DMS114 treated with DMSO at 0.1 percent for 48 hours (cell line): ENCODE measurements around the gene WBP1.
"Not testable (repeated sequence)": the region's sequence is repeated elsewhere in the genome, so short reads cannot be mapped to it uniquely, and the experiment has no call there.

ENCODE experiments used
- DNase-seq: peaks from one replicate; lab custom pipeline; 2025; ENCODE audit not compliant: unreplicated experiment; lab: John Stamatoyannopoulos, UW

The WBP1 gene

DNA sequence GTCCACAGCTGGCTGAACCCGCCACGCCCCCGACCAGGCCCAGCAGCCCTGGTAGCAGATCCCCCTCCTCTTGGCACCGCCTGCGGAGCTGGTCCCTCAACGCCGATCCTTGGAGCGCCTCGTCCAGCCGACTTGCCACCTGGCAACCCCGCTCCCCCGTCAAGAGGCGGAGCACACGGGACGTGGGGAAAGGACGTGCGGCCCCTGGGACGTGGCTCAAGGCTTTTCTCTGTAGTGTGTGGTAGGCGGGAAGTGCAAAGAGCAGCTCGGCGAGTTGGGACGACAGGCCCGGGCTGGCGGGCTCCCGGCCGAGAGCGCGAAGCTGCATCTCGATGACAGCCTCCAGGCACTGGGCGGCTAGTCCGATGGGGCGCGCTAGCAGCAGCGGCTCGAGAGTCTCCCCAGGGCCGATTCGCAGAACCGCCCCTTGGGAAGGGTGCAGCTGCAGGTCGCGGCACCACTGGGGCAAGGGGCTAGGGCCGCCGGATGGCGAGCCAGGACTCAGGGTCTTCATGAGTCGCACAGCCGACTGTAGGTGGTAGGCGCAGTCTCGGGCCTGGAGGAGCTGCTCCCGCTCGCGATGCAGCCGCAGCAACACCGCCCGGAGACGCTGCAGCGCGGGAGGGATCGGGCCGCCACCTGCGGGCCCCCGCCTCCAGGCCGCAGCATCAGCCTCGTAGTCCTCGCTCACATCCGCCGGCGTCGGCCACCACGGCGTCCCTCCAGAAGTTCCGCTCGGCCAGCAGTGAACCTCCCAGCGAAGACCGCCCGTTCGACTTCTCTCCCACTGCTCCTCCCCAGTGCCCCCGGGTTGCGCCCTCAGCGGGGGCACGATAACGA is 23.9 kb downstream of the WBP1 start:
- DNase-seq = no peak

DNA sequence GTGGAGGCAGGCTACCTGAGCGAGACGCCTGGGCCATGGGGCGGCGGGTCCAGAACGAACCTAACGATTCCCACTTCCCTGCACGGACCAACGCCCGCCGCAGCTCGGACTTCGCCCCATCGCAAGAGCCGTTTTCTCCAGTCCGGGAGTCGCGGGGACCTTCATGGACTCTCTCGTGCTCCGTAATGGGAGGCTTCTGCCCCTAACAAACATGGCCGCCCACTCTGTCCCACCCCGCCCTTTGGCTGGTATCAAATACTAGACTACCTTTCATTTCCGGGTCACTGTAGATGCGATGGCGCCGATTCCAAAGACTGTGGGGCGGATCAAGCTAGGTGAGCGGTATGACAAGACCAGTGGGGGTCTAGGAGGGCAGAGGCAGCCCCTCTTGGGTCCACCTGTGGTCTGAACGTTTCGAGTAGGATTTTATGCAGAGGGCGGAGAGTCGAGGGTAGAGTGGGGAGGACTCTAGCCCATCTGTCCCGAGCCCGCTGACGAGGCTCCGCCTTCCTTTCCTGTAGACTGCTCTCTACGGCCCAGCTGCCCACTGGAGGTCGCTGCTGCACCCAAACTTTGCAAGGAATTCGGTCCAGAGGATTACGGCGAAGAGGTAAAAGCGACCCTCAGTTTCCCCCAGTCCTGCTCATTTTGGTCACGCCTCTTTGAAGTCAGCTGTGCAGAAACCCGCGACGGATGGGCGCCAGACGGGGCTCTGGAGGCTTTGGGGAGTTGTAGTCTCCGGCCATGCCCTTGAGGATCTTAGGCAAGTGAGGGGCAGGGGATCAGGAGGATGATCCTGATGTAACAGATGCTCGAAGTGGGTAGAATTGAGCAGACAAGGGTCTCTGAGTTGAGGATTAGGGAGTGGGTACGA is 24.8 kb downstream of the WBP1 start, which contains the start of the genes CCDC142 and TTC31:
Gene CCDC142 (minus strand): TSS at position 198 of the 874 bp plus-strand sequence. CDS start 161 bp downstream, at position 37.
Gene TTC31 (plus strand): TSS at position 281 of the 874 bp plus-strand sequence. CDS start 15 bp downstream, at position 296.
- DNase-seq = peak; percentile 98

DNA sequence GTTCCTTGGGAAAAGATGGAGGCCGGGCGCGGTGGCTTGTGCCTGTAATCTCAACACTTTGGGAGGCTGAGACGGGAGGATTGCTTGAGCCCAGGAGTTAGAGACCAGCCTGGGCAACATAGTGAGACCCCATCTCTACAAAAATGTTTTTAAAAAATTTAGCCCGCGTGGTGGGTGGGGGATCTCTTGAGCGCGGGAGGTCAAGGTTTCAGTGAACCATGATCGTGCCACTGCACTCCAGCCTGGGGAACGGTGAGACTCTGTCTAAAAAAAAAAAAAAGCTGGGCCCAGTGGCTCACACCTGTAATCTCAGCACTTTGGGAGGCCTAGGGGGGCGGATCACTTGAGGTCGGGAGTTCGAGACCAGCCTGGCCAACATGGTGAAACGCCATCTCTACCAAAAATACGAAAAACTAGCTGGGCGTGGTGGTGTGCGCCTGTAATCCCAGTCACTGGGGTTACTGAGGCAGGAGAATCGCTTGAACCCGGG is 25.5 kb downstream of the WBP1 start:
- not testable (repeated sequence) for DNase-seq

DNA sequence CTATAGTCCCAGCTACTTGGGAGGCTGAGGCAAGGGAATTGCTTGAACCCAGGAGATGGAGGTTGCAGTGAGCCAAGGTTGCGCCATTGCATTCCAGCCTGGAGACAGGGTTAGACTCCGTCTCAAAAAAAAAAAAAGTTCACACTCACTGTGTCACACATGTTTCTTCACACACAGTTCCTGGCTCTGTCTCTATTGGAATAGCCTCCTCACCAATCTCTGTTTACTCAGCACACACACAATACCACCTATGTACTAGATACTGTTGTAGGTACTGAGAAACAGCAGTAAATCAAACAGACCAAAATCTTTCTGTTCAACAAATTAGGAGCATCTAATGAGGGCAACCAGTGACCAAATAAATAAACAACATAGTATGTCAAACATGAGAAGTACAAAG is 27.9 kb downstream of the WBP1 start:
- no peak for DNase-seq

DNA sequence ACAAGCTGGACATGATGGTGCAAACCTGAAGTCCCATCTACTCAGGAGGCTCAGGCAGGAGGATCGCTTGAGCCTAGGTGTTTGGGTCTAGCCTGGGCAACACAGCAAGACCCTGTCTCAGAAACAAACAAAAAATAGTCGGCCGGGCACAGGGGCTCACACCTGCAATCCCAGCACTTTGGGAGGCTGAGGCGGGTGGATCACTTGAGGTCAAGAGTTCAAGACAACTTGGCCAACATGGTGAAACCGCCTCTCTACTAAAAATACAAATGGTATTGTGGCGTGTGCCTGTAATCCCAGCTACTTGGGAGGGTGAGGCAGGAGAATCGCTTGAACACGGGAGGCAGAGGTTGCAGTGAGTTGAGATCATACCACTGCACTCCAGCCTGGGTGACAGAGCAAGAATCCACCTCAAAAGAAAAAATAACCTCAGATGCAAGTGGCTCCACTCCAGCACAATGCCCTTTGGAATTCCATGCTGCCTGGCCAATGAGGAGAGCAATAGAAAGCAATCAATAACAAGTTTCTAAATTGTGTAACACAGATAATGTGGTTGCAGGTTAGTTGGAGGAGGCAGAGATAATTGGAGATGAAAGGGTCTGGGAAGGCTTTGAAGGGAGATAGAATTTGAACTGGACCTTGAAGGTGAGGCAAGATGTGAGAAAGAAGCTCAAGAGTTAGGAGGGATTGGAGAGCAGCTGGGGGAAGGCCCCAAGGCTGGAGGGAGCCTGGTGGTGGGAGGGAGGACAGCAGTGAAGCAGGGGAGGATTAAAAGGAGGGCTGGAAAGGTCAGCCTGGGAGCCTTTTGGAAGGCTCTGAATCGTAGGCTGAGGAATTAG is 30.6 kb downstream of the WBP1 start:
- no peak for DNase-seq

DNA sequence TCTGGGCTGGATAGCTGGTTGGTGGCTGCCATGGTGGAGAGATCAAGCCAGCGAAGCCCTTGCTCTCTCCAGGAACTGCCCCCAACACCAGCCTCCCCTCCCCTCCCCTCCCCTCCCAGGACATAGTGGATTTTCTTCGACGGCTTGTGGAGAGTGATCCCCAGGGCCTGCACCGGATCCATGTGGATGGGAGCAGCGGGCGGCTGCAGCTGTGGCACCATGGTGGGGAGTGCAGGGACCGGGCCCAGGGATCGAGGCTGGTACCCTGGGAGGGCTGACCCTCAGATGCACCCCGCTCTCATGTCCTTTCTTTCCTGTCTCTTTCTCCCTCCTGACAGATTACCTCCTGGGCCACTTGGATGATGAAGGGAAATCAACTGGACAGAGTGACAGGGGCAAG is 31.7 kb downstream of the WBP1 start:
- DNase-seq = no peak

DNA sequence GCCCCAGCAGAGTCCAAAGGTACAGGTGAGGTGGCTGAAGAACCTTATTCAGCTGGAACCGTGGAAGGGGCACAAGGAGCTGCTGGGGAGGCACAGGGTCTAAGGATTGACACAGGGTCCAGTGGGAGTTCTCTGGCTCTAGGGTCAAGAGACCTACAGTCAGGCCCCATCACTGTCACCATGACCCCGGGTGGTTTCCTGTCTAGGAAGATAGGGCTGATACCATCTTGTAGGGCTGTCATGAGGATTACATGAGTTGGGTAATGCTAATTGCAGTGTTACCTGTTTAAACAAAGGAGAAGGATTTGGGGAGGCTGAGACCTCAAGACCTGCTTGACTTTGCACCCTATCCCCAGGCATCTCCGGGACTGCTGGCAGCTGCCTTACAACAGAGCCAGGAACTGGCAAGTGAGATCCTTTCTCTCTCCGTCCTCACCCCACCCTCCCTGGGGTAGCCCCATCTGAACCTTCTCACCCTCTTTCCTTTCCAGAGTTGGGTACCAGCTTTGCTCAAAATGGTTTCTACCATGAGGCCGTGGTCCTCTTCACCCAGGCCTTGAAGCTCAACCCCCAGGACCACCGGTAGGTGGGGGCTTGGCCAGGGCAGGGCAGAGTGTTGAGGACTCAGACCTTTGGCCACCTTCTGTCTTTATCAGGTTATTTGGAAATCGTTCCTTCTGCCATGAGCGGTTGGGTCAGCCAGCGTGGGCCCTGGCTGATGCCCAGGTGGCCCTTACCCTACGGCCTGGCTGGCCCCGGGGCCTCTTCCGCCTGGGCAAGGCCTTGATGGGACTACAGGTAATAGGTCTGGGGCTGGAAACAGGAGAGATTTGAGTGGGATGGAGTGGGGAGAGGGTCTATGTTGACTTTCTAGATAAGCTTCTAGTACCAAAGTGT is 33.7 kb downstream of the WBP1 start:
- DNase-seq = no peak

DNA sequence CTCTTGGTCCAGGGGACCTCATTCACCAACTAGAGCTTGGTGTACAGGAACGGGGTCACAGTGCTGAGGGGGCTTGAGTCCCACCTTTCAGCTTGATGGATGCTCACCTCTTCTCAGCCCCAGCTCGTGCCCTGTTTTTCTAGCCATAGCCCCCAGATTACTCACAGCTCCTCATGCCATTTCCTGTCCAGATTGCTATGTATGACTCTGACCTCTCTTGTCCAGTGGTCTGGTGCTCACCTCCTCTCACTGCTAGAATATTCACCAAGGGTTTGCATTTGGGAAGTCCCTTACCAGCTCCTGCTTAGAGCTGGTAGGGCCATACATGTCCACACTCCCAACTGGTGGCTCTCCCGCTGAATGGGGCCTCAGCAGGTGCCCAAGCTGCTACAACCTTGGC is 35.3 kb downstream of the WBP1 start:
- DNase-seq = no peak

DNA sequence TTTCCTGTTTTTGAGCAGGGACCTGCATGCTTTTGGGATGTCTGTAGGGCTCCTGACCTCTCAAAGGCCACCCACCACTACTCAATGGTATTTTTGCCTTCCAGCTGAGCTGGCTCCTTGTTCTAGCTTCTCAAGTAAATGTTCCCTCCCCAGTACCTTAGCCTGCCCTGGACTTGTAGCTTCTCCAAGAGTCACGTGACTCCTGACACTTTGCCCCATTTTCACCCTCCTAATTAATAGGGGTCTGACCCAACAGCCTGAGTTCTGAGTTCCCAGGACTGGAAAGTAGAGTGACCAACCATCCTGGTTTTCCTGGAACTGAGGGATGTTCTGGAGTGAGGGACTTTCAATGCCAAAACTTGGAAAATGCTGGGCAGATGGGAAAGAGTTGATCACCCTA is 37.2 kb downstream of the WBP1 start:
- DNase-seq = no peak

DNA sequence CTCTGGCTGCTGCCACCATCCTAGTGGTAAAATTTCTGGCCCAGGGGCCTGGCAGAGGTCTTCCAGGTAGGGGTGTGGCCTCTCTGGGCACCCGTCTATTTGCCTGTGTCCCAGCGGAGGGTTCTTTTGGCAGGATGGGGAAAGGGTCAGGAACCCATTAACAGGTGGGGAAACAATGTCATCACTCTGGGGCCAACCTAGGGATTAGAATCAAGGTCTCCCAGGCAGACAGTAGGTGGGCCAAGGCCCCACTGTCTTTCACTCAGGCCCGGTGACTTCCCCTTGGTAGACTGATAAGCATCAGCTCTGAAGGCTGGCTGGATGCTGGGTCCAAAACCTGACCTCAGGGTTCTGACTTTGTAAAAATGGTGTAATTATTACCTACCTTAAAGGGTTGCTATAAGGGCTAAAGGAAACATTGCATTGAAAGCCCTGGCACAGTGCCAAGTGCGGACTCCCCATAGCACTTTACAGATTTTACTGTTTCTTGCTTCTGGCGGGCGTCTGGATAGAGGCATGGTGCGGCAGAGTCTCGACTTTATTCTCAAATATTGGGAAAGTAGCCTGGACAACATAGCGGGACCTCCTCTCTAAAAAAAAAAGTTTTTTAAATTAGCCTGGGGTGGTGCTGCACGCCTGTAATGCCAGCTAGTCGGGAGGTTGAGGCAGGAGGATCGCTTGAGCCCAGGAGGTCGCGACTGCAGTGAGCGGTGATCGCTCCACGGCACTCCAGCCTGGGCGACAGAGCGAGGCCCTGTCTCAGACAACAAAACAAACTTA is 38.9 kb downstream of the WBP1 start:
- no peak for DNase-seq

DNA sequence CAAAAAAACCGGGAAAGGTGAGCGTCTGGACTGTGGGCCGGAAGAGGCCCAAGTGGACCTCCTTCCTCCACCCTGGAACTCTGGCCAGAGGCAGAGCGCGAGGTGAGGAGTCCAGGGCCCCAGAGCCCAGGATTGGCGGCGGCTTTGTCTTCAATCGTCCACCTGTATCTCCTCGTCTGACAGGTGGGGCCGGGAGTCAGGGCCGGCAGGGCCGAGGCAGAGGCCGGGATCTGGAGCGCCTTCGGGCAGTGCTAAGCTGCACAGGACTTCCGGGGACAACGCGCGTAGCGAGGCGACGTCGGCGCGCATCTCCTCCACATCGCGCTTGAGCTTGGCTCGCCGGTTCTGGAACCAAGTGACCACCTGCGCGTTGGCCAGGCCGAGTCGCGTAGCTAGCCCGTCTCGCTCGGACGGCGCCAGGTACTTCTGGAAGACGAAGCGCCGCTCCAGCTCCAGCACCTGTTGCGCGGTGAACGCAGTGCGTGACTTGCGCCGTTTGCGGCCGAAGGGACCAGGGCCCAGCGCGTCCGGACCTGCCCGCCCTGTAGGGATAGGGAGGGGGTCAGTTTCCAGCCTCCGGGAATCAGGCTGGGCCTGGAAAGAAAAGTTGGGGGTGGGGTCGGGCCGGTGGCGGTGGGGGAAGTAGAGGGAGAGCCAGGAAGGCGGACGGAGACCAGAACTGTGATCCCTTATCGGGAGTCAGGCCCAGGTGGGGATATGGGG is 39.7 kb downstream of the WBP1 start:
- DNase-seq = no peak

DNA sequence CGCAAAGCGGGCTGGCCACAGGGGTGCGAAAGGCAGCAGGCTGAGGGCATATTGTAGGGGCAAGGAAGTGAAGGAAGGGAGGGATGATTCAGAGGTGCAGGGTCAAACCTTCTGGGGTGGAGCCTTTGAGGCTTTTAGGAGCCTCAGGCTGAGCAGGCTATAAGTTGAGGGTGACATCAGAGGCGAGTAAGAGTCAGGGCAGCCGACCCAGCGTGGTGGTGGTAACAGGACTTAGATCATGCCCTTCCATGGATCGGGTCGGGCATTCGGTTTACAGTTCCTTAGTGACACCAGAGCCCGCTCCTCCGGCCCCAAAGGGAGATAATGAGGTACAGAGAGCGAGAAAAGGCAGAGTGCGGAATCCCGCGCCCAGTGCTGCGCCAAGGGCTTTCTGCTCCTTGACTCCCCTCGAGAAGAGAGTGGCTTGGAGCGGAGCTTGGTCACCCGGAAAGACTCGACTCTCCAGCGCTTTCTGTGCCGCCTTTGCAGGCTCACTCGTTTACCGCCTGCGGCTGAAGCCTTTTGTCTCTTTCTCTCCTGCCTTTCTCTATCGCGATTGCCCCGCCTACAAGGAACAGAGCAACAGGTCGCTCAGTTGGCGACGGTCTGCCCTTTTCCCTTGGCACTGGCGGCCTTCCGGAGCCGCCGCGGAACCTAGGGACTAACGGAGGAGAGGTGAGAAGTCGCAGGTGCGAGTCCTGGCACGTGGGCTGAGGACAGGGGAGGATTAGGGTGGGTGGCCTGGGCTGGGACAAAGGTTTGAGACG is 40.4 kb downstream of the WBP1 start:
- DNase-seq = no peak

DNA sequence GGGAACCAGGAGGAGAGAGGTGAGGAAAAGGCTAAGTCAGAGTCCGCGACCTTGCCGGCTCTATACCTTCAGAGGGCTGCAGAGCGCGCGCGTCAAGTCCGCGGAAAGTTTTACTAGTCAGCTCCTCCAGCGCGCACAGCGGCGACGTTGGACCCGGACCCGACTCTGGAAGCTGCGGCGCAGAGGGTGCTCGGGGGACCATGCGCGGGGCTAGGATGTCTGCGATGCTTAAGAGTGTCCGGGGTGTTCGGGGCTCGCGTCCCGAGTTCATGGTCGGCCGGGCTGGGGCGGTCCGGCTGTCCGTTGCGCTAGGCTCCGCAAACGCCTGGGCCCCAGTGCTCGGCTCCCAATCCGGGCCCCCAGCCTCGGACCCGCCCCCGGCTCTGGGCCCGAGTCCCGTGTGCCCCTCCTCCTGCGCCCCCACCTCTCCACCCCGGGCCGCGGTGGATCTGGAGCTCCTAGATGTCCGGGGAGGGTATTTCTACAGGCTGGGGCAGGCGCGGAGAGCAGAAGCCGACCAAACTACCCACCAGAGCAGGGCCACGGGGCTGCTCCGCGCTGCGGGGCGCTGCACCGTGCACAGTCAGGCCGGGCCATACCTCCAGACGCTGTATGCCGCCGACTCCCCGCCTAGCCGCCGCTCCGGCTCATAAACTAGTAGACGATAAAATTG is 41.2 kb downstream of the WBP1 start, which contains the start of gene LBX2:
Gene LBX2 (minus strand): TSS at position 337 of the 673 bp plus-strand sequence. CDS start 66 bp downstream, at position 271.
- no peak for DNase-seq

DNA sequence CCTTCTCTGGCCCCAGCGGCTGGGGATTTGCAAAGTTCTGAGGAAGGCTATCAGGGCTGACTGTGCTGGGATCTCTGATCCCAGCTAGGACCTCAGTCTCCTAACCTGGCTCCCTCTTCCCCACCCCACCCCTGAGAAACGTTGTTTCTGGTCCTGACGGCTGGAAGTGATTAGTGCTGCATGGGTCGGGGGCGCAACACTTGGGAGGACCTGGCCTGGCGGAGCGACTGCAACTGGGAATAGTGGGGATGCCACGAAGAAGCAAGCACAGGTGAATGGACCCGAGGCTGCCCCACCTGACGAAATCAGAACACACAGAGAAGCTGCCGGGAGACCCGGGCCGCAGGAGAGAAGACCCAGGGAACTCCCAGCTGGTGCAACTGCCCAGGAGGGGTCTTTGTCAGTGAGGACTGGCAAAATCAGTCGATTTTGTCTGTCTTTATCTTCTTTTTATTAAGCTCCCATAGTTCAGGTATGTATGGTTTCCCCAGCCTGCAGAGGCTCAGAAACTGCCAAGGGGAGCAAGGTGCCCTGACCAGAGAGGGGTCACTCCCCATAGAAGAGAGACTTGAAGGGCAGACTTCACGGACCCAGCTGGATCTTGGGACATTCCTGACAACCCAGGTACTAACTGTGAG is 41.8 kb downstream of the WBP1 start:
- DNase-seq = no peak

DNA sequence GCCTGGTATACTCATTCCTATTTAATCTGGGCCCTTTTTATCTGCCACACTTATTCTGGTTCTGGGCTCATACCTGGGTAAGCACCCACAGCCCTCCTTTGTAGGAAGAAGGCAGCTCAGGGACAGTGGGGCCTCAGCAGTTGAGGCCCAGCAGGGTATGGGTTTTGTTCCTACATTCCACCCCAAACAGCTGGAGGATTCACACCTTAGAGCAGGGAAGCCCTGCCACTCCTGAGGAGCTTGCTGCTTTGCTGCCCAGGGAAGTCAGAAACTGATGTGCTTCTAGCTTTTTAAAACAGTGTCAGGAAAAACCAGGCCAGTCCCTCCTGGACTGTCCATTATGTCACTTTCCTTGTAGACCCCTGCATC is 42.3 kb downstream of the WBP1 start:
- no peak for DNase-seq

DNA sequence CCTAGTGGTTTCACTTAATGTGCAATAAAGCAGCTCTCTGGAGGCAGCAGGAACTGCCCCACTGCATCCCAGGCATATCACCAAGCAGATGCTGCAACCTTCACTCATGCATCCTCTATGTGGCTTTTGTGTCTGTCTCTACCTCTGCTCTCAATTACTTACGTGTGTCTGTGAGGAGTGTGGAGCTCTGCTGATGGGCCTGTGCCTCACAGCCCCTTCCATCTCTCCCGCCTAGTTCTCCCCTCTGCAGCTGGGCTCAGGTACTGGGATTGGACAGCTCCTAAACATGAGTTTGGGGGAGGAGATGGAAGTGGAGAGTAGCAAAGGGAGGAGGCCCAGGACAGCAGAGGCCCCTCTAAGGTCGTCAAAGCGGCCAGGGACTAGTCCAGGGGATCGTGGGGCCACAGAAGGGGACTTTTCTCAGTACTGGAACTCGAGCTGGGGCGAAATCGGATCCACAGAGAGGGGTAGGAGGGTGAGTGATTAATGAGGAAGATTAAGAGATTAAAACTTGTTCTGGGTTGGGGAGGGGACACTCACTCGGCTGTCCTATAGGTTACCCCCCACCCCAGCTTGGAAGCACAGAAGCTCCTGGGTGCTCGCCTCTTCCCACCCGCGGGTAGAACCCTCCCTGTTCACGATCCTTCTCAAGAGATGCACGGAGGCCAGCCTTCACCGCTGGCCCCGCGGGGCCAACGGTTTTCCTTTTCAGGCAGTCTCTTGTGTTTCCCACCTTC is 43.3 kb downstream of the WBP1 start:
- no peak for DNase-seq
